Measurements from ENCODE around the gene RHBDD1.

RHBDD1 gene

DNA sequence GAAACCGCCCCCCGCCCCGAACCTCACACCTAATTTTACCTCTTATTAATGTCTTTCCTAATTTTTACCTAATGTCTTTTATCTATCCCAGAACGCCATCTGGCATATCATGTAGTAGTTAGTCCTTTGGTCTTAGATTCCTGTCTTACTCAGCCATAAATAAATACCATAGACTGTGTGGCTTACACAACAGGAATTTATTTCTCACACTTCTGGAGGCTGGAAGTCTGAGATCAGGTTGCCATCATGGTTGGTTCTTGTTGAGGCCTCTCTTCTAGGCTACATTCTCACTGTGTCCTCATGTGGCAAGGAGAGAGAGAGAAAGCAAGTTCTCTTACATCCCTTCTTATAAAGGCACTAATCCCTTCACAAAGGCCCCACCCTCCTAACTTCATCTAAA, 46.8 kb downstream of the RHBDD1 start:
- no peak overlapping the region for H3K27ac ChIP-seq
- TF ChIP-seq CTCF (conservative IDR thresholded peaks at IDR 0.05) (no peak), ZFX (IDR thresholded peaks at IDR 0.05) (no peak)

DNA sequence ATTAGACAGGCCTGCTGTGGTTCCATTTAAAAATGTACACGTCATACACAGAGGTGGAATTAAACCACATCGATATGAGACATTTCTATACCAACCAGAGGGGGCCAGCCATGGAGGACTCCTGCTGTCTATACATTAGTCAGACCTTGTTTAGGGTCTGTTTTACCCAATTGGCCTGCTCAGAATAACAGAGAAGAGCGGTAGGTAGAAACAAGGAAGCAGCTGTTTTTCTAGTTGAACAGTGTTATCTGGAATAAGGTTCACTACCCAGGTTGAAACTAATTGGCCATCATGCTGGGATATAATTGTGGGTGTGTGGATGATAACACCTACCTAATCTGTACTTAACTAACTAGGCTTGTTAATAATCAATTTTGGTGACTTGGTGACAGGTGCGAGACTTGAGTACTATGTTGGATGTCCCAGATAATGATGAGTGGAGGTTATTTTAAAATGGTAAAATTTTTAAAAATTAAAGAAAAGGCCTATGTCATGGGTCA, 47.5 kb downstream of the RHBDD1 start:
- TF ChIP-seq CTCF (conservative IDR thresholded peaks at IDR 0.05) (no peak), ZFX (IDR thresholded peaks at IDR 0.05) (no peak)
- H3K27ac ChIP-seq: no peak overlapping the region

DNA sequence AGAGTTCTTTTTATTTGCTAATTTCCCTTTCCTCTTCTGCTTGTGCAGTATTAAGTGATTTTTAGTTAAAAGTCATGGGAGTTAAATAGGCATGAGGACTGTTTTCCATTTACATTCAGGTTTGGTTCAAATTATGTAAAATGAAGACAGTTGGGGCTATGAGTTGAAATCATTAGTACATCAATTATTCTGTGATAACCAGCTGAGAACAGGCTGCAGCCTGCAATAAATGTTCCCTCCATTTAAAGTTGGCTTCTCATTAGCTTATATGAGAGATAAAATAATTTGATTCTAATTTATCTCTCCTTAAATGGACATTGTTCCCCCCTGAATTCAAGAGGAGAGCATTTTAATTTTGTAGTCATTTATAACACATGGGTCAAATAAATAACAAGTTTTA, 48.3 kb downstream of the RHBDD1 start:
- no peak overlapping the region for H3K27ac ChIP-seq
- TF ChIP-seq ZFX (IDR thresholded peaks at IDR 0.05): no peak
- no peak for TF ChIP-seq CTCF (conservative IDR thresholded peaks at IDR 0.05)

- TF ChIP-seq CTCF (conservative IDR thresholded peaks at IDR 0.05) (no peak), ZFX (IDR thresholded peaks at IDR 0.05) (no peak)
Measured at GRCh38 chr2:226885769-226886435, 50.0 kb downstream of the RHBDD1 start.

DNA sequence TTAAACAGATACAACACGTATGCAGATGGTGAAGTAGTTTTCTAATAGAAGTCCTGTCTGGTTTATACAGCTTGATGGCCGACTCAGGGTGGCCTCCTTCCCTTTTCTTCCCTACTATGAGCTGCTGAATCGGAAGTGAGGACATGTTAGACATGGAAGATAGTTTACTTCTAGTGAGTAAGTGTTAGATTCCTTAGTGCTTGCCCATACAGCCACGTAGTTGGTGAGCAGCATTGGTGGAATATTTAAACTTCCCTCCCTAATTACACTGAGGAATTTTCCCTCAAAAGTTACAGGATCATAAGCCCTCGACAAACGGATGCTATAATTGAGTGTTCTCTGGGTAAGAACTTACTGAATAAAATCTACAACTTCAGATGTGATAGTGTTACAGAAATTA, 52.1 kb downstream of the RHBDD1 start:
- TF ChIP-seq ZFX (IDR thresholded peaks at IDR 0.05) (no peak), CTCF (conservative IDR thresholded peaks at IDR 0.05) (no peak)
- no peak overlapping the region for H3K27ac ChIP-seq

More at GRCh38 chr2:226885769-226886435, 50.0 kb downstream of the RHBDD1 start:
- H3K27ac ChIP-seq: no peak overlapping the region

- no peak overlapping the region for H3K27ac ChIP-seq
- TF ChIP-seq CTCF (conservative IDR thresholded peaks at IDR 0.05) (no peak), ZFX (IDR thresholded peaks at IDR 0.05) (no peak)
Measured at GRCh38 chr2:226888378-226888965, 52.6 kb downstream of the RHBDD1 start.

- TF ChIP-seq ZFX (IDR thresholded peaks at IDR 0.05) (no peak), CTCF (conservative IDR thresholded peaks at IDR 0.05) (no peak)
- H3K27ac ChIP-seq: no peak overlapping the region
Measured at GRCh38 chr2:226888971-226889370, 53.1 kb downstream of the RHBDD1 start.
